Activated naive CD4-positive, alpha-beta T cell treated with anti-CD3 and anti-CD28 coated beads, Interleukin-2, amount 50 U/mL, for 24 hours (primary cell): ENCODE measurements around the gene C1QTNF9.
A peak's percentile ranks its signal among the peaks of the same experiment; 100 is the strongest.
"Not testable (repeated sequence)": the region's sequence is repeated elsewhere in the genome, so short reads cannot be mapped to it uniquely, and the experiment has no call there.

Experiments
- H3K27ac Mint-ChIP-seq: one replicate; pipeline ENCODE4 v1.8.0; 2021; ENCODE audit warnings: mild to moderate bottlenecking, mixed read lengths
- H3K27me3 Mint-ChIP-seq: one replicate; pipeline ENCODE4 v1.8.0; 2021; ENCODE audit warnings: mixed read lengths
- H3K36me3 Mint-ChIP-seq: one replicate; pipeline ENCODE4 v1.8.0; 2021; ENCODE audit warnings: mixed read lengths
- H3K4me1 Mint-ChIP-seq: one replicate; pipeline ENCODE4 v1.8.0; 2021; ENCODE audit warnings: mixed read lengths
- H3K4me3 Mint-ChIP-seq: one replicate; pipeline ENCODE4 v1.8.0; 2021; ENCODE audit warnings: mild to moderate bottlenecking, mixed read lengths
- H3K9me3 Mint-ChIP-seq: one replicate; pipeline ENCODE4 v1.8.0; 2021; ENCODE audit warnings: mixed read lengths

C1QTNF9 gene

GRCh38 chr13:24309300-24309699 lies at the start of gene C1QTNF9:
C1QTNF9 (plus strand) TSS chr13:24309580; CDS start chr13:24316004, 6,424 bp downstream.
- not testable (repeated sequence) for H3K36me3 Mint-ChIP-seq, H3K4me3 Mint-ChIP-seq, H3K4me1 Mint-ChIP-seq, H3K9me3 Mint-ChIP-seq, H3K27ac Mint-ChIP-seq, H3K27me3 Mint-ChIP-seq

DNA sequence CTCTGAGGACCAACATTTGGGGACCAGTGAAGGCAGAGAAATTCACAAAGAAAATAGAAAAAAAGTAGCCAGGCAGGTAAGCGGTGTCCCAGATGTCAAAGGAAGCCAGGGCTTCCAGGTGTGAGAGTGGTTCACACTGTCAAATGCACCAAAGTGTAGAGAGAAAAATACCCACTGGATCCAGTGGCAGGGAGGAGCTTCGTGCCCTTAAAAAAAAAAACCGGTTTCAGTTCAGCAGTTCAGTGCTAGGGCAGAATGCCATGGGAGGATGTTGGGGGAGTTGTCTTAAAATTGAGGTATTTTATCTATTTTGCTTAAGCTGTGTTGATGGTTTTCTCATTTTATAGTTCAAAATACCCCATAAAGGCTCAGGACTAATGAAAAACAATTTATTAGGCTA lies 47.8 kb upstream of the C1QTNF9 start:
- H3K4me1 Mint-ChIP-seq, result peaks cover 94% of the 10 kb centered on the region
- peaks cover 18% of the 10 kb centered on the region for H3K36me3 Mint-ChIP-seq
- H3K27me3 Mint-ChIP-seq, result no peaks in the 10 kb centered on the region
- peak overlapping the region; percentile 66 for H3K4me3 Mint-ChIP-seq
- no peaks in the 10 kb centered on the region for H3K9me3 Mint-ChIP-seq
- H3K27ac Mint-ChIP-seq, result peak overlapping the region; percentile 94

DNA sequence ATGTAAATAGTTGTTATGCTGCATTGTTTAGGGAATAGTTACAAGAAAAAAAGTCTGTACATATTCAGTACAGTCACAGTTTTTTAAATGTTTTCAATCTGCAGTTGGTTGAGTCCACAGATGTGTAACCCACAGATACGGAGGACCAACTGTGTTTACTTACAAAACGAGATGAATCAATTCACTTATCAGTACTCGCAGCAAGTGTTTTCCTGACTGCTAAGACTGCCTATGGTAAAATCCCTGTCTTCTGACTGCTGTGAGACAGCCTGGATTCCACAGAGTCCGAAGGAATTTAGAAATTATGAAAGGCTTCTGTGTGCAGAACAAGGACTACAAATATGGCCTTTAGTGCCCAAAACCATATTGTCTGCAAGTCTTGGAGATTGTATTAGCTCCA lies 45.7 kb upstream of the C1QTNF9 start:
- Mint-ChIP-seq H3K27ac (peak overlapping the region; percentile 95), H3K4me1 (peaks cover 95% of the 10 kb centered on the region), H3K9me3 (peaks cover 6% of the 10 kb centered on the region), H3K36me3 (peaks cover 16% of the 10 kb centered on the region), H3K4me3 (peak overlapping the region; percentile 74), H3K27me3 (no peaks in the 10 kb centered on the region)

DNA sequence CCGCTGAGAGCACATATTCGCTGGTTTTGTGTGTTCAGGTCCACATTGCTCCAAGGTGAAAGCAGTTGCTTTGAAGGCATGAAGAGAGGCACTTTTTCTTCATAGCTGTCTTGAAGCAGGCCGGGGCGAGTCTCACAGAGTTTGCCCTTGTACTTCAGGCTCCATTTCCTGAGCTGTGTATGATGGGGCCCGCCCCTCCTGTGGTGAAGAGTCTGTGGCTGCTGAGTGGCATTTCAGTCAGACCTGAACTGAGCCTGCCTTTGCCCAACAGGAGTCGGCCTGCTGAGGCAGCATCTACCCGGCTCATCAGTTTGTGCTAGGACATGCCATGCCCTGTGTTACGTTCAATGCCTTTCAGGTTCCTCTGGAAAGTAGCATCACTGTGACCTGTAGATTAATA lies 44.4 kb upstream of the C1QTNF9 start:
- Mint-ChIP-seq H3K27ac (peak overlapping the region; percentile 95), H3K4me1 (peaks cover 96% of the 10 kb centered on the region), H3K4me3 (peak overlapping the region; percentile 74)

DNA sequence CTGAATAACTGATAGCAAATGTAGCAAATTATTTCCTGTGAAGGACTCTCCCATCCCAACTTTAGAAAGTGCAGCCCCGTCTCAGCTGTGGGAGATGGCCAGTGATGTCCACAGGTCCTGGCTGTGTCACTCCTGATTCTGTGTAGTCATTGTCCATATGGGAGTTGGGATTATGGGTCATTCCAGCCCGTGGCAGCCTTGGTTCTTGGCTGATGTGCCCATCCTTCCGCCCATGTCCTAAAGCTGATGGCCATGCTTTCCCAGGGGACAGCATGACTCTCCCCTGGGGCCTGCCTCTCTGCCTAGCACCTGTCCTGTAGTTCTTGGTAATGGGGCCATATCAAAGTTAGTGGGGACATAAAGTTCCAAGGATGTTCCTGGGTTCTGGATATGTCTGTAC lies 43.9 kb upstream of the C1QTNF9 start:
- no peaks in the 10 kb centered on the region for H3K27me3 Mint-ChIP-seq
- peak overlapping the region; percentile 74 for H3K4me3 Mint-ChIP-seq
- H3K9me3 Mint-ChIP-seq, result peaks cover 6% of the 10 kb centered on the region
- peak overlapping the region; percentile 95 for H3K27ac Mint-ChIP-seq
- peaks cover 96% of the 10 kb centered on the region for H3K4me1 Mint-ChIP-seq
- H3K36me3 Mint-ChIP-seq, result peaks cover 11% of the 10 kb centered on the region

More for the DNA sequence above, 44.4 kb upstream of the C1QTNF9 start:
- H3K9me3 Mint-ChIP-seq, result peaks cover 6% of the 10 kb centered on the region
- no peaks in the 10 kb centered on the region for H3K27me3 Mint-ChIP-seq
- peaks cover 12% of the 10 kb centered on the region for H3K36me3 Mint-ChIP-seq

DNA sequence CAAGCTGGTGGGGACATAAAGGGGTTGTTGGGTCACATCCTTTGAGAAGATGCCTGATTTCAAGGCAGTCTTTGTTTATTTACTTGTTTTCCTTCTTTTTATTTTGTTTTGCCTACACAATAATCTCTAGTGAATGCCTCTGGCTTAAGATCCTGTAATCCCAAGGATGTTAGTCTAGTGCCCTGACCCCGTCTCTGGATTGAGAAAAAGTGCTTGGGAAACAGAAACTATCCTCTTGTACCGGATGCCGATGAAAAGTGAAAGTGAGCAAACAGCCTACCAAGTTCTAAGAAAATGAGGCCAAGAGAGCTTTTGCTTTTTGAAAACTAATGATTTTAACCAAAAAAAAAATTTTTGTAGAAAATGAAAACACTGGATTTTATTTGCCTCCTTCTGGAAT lies 42.1 kb upstream of the C1QTNF9 start:
- Mint-ChIP-seq H3K36me3 (peaks cover 11% of the 10 kb centered on the region), H3K4me1 (peaks cover 93% of the 10 kb centered on the region)

GRCh38 chr13:24267801-24268200 lies 41.6 kb upstream of the C1QTNF9 start:
- Mint-ChIP-seq H3K4me1 (peaks cover 92% of the 10 kb centered on the region), H3K27ac (peak overlapping the region; percentile 100), H3K9me3 (peaks cover 6% of the 10 kb centered on the region), H3K4me3 (peak overlapping the region; percentile 91), H3K27me3 (no peaks in the 10 kb centered on the region), H3K36me3 (peaks cover 12% of the 10 kb centered on the region)

More for the DNA sequence above, 42.1 kb upstream of the C1QTNF9 start:
- no peaks in the 10 kb centered on the region for H3K27me3 Mint-ChIP-seq
- peak overlapping the region; percentile 100 for H3K27ac Mint-ChIP-seq
- peaks cover 6% of the 10 kb centered on the region for H3K9me3 Mint-ChIP-seq
- H3K4me3 Mint-ChIP-seq, result peak overlapping the region; percentile 91

GRCh38 chr13:24269821-24270220 lies 39.6 kb upstream of the C1QTNF9 start:
- no peaks in the 10 kb centered on the region for H3K27me3 Mint-ChIP-seq
- H3K36me3 Mint-ChIP-seq, result peaks cover 17% of the 10 kb centered on the region
- H3K4me3 Mint-ChIP-seq, result peak overlapping the region; percentile 90
- H3K9me3 Mint-ChIP-seq, result peaks cover 6% of the 10 kb centered on the region
- peaks cover 92% of the 10 kb centered on the region for H3K4me1 Mint-ChIP-seq
- H3K27ac Mint-ChIP-seq, result peak overlapping the region; percentile 98

- H3K27ac Mint-ChIP-seq, result peak overlapping the region; percentile 98
- no peaks in the 10 kb centered on the region for H3K27me3 Mint-ChIP-seq
- H3K36me3 Mint-ChIP-seq, result peaks cover 17% of the 10 kb centered on the region
- H3K9me3 Mint-ChIP-seq, result peaks cover 6% of the 10 kb centered on the region
- H3K4me3 Mint-ChIP-seq, result peak overlapping the region; percentile 90
- peaks cover 92% of the 10 kb centered on the region for H3K4me1 Mint-ChIP-seq
These were observed 38.7 kb upstream of the C1QTNF9 start for GRCh38 chr13:24270639-24271141.

GRCh38 chr13:24271231-24271600 lies 38.2 kb upstream of the C1QTNF9 start:
- H3K27me3 Mint-ChIP-seq, result no peaks in the 10 kb centered on the region
- H3K4me3 Mint-ChIP-seq, result peak overlapping the region; percentile 90
- peaks cover 16% of the 10 kb centered on the region for H3K36me3 Mint-ChIP-seq
- peak overlapping the region; percentile 98 for H3K27ac Mint-ChIP-seq
- H3K4me1 Mint-ChIP-seq, result peaks cover 93% of the 10 kb centered on the region
- H3K9me3 Mint-ChIP-seq, result peaks cover 6% of the 10 kb centered on the region

DNA sequence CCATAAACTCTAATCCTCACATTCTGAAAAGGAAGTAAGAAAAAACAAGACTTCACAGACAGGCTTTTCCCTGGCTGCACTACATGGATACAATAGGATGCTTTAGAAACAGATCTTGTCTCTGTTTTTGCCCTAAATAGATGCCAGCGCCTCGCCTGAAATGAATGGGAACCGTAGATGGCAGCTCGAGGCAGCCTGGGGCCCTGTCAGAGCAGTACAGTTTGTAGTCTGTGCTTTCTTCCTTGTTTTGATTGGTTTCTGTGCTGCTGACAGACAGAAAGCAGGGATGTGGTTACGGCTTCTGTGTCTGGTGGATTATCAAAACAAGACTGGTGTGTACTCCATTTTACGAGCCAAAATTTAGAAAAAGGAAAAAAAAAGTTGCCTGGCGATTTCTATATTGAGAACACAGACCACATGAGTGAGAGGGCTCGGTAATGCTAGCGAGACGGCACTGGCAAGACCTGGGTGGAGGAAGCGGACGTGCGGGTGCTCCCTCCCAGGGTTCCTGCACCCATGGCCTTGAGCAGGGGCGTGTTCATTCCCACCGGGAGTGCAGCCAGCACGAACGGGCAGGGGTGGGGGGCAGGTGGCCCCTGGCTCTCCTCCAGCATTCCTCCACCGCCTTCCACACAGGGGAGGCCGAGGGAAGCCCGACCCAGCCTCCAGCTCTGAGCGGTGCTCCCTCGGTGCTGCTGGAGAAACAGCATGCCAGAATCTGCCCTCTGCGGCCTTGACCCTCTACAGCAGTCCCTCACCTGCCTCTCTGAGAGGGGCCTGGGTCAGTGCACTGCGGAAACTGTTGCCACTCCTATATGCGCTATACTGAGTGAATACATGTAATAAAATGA lies 37.6 kb upstream of the C1QTNF9 start:
- Mint-ChIP-seq H3K4me3 (peak overlapping the region; percentile 90), H3K36me3 (peaks cover 16% of the 10 kb centered on the region), H3K4me1 (peaks cover 93% of the 10 kb centered on the region), H3K27ac (peak overlapping the region; percentile 98), H3K9me3 (peaks cover 6% of the 10 kb centered on the region), H3K27me3 (no peaks in the 10 kb centered on the region)

GRCh38 chr13:24272452-24273161 lies 36.8 kb upstream of the C1QTNF9 start:
- Mint-ChIP-seq H3K9me3 (no peaks in the 10 kb centered on the region), H3K36me3 (peaks cover 11% of the 10 kb centered on the region), H3K4me3 (peak overlapping the region; percentile 90), H3K27ac (peak overlapping the region; percentile 98), H3K4me1 (peaks cover 93% of the 10 kb centered on the region), H3K27me3 (no peaks in the 10 kb centered on the region)

- no peaks in the 10 kb centered on the region for H3K27me3 Mint-ChIP-seq
- peaks cover 92% of the 10 kb centered on the region for H3K4me1 Mint-ChIP-seq
- H3K27ac Mint-ChIP-seq, result peak overlapping the region; percentile 98
- H3K36me3 Mint-ChIP-seq, result peaks cover 11% of the 10 kb centered on the region
- H3K9me3 Mint-ChIP-seq, result no peaks in the 10 kb centered on the region
- H3K4me3 Mint-ChIP-seq, result peak overlapping the region; percentile 90
These were observed 35.5 kb upstream of the C1QTNF9 start for GRCh38 chr13:24273926-24274325.

- Mint-ChIP-seq H3K4me3 (peak overlapping the region; percentile 90), H3K36me3 (peaks cover 11% of the 10 kb centered on the region), H3K27ac (peak overlapping the region; percentile 98), H3K27me3 (no peaks in the 10 kb centered on the region), H3K9me3 (no peaks in the 10 kb centered on the region), H3K4me1 (peaks cover 94% of the 10 kb centered on the region)
These were observed 34.8 kb upstream of the C1QTNF9 start for GRCh38 chr13:24274452-24275021.

GRCh38 chr13:24275041-24275440 lies 34.3 kb upstream of the C1QTNF9 start:
- Mint-ChIP-seq H3K4me1 (peaks cover 94% of the 10 kb centered on the region), H3K27me3 (no peaks in the 10 kb centered on the region), H3K27ac (peak overlapping the region; percentile 98), H3K9me3 (no peaks in the 10 kb centered on the region), H3K4me3 (peak overlapping the region; percentile 90), H3K36me3 (peaks cover 11% of the 10 kb centered on the region)
